Activated B cell treated with CpG ODN at 0.5 μM for 24 hours (primary cell): ENCODE results near the gene C5orf52. TPM values are rescaled to one million over a fixed set of nuclear protein-coding genes. Genes with fewer than 3 reads are reported as not detected.
A peak's percentile ranks its signal among the peaks of the same experiment; 100 is the strongest.

Source experiments
- ATAC-seq: fragments of 200-7000 bp; cut with Tn5 transposase; one replicate; pipeline ENCODE4 v1.10.0; 2021; ENCODE audit warnings: low read depth, mild to moderate bottlenecking, moderate library complexity
- CTCF ChIA-PET: fragments of 350-600 bp; sonication (Branson Sonifier 250); formaldehyde crosslinking; loops from one replicate; lab custom pipeline; 2021; ENCODE audit warnings: antibody characterized with exemption; lab: Charles Lee
- POLR2A ChIA-PET: fragments of 350-600 bp; sonication (Branson Sonifier 250); formaldehyde crosslinking; loops from one replicate; lab custom pipeline; 2021; ENCODE audit warnings: antibody characterized with exemption; lab: Charles Lee
- DNase-seq: peaks from one replicate; pipeline ENCODE4 v3.0.0; 2022
- H3K27ac Mint-ChIP-seq: one replicate; pipeline ENCODE4 v1.8.0; 2020; ENCODE audit warnings: mixed read lengths
- H3K27me3 Mint-ChIP-seq: one replicate; pipeline ENCODE4 v1.8.0; 2021; ENCODE audit warnings: mixed read lengths
- H3K36me3 Mint-ChIP-seq: one replicate; pipeline ENCODE4 v1.8.0; 2021; ENCODE audit warnings: low read depth, mixed read lengths
- H3K4me1 Mint-ChIP-seq: one replicate; pipeline ENCODE4 v1.8.0; 2021; ENCODE audit warnings: mixed read lengths
- H3K4me3 Mint-ChIP-seq: one replicate; pipeline ENCODE4 v1.8.0; 2020; ENCODE audit warnings: mild to moderate bottlenecking, mixed read lengths
- H3K9me3 Mint-ChIP-seq: one replicate; pipeline ENCODE4 v1.8.0; 2020; ENCODE audit warnings: mixed read lengths
- intact Hi-C: fragments of 100-400 bp; cut with micrococcal nuclease; formaldehyde crosslinking; loops from one replicate; pipeline ENCODE4 v1.15.1; 2024
- total RNA-seq: library from RNA; stranded (reverse); gene quantifications from 2 replicates; pipeline ENCODE4 v1.2.3, GENCODE V29; 2022
- TF ChIP-seq, protein P1 (sequence below): fragments of 200-600 bp; IDR thresholded peaks from one replicate; pipeline ENCODE4 v1.8.0; 2022; ENCODE audit warnings: antibody characterized with exemption, mild to moderate bottlenecking

Gene C5orf52
- total RNA-seq, 1 donor from 2014 or later, result not detected

GRCh38 chr5:157640406-157641066 lies 30.8 kb upstream of the C5orf52 start:
- no peaks in the 10 kb centered on the region for H3K9me3 Mint-ChIP-seq
- TF ChIP-seq, protein P1, sequence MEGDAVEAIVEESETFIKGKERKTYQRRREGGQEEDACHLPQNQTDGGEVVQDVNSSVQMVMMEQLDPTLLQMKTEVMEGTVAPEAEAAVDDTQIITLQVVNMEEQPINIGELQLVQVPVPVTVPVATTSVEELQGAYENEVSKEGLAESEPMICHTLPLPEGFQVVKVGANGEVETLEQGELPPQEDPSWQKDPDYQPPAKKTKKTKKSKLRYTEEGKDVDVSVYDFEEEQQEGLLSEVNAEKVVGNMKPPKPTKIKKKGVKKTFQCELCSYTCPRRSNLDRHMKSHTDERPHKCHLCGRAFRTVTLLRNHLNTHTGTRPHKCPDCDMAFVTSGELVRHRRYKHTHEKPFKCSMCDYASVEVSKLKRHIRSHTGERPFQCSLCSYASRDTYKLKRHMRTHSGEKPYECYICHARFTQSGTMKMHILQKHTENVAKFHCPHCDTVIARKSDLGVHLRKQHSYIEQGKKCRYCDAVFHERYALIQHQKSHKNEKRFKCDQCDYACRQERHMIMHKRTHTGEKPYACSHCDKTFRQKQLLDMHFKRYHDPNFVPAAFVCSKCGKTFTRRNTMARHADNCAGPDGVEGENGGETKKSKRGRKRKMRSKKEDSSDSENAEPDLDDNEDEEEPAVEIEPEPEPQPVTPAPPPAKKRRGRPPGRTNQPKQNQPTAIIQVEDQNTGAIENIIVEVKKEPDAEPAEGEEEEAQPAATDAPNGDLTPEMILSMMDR, result no peak
- CTCF ChIA-PET, result no interaction called here
- H3K36me3 Mint-ChIP-seq, result no peaks in the 10 kb centered on the region
- intact Hi-C loops, result no loop called here
- DNase-seq (no peak), ATAC-seq (no peak)
- H3K4me1 Mint-ChIP-seq, result peaks cover 6% of the 10 kb centered on the region
- H3K27me3 Mint-ChIP-seq, result no peaks in the 10 kb centered on the region
- POLR2A ChIA-PET, result no interaction called here
- H3K4me3 Mint-ChIP-seq, result no peak overlapping the region
- no peak overlapping the region for H3K27ac Mint-ChIP-seq

GRCh38 chr5:157648275-157648990 lies 22.9 kb upstream of the C5orf52 start:
- ChIA-PET CTCF (no interaction called here), POLR2A (interaction anchor here (0.8 to 1.2 kb wide), 7 partner anchors 22 to 375 kb away, joined by 3 to 8 read pairs (median 4); partner anchors contain the start of gene C5orf52)
- Mint-ChIP-seq H3K27ac (peak overlapping the region; percentile 35), H3K36me3 (peaks cover under 1% of the 10 kb centered on the region), H3K4me1 (peaks cover 58% of the 10 kb centered on the region), H3K4me3 (no peak overlapping the region), H3K9me3 (peaks cover under 1% of the 10 kb centered on the region), H3K27me3 (no peaks in the 10 kb centered on the region)
- no peak for ATAC-seq
- TF ChIP-seq, protein P1, result no peak
- no peak for DNase-seq
- intact Hi-C loops, result no loop called here

GRCh38 chr5:157649101-157649500 lies 22.2 kb upstream of the C5orf52 start:
- intact Hi-C loops, result no loop called here
- ATAC-seq, result no peak
- peaks cover 60% of the 10 kb centered on the region for H3K4me1 Mint-ChIP-seq
- DNase-seq, result no peak
- ChIA-PET CTCF (interaction anchor here (0.8 kb wide), 1 partner anchor 29 kb away, joined by 3 read pairs; no protein-coding TSS in a partner anchor), POLR2A (interaction anchor here (0.7 to 1.2 kb wide), 8 partner anchors 22 to 376 kb away, joined by 3 to 8 read pairs (median 4); partner anchors contain the start of gene C5orf52)
- H3K36me3 Mint-ChIP-seq, result peaks cover 4% of the 10 kb centered on the region
- H3K4me3 Mint-ChIP-seq, result no peak overlapping the region
- no peaks in the 10 kb centered on the region for H3K27me3 Mint-ChIP-seq
- H3K27ac Mint-ChIP-seq, result peak overlapping the region; percentile 35
- peaks cover 3% of the 10 kb centered on the region for H3K9me3 Mint-ChIP-seq
- TF ChIP-seq, protein P1, result no peak

GRCh38 chr5:157650991-157651611 lies 20.2 kb upstream of the C5orf52 start:
- Mint-ChIP-seq H3K4me3 (peak overlapping the region; percentile 84), H3K9me3 (peaks cover 9% of the 10 kb centered on the region), H3K4me1 (peaks cover 57% of the 10 kb centered on the region), H3K36me3 (peaks cover 5% of the 10 kb centered on the region), H3K27me3 (no peaks in the 10 kb centered on the region), H3K27ac (peak overlapping the region; percentile 86)
- TF ChIP-seq, protein P1, result no peak
- ChIA-PET POLR2A (interaction anchor here (0.5 to 2.0 kb wide), 16 partner anchors 11 to 219 kb away, joined by 3 to 8 read pairs (median 4); no protein-coding TSS in a partner anchor), CTCF (interaction anchor here (0.6 to 2.6 kb wide), 8 partner anchors 19 to 533 kb away, joined by 3 to 10 read pairs (median 4); no protein-coding TSS in a partner anchor)
- ATAC-seq (no peak), DNase-seq (no peak)
- intact Hi-C loops, result loop anchor here (1.0 to 5.0 kb wide), 8 partner anchors 20 to 219 kb away; partner anchors contain the start of genes C5orf52 and LSM11
